ENCODE measurements around the gene DIO3. TPM values are rescaled to one million over a fixed set of nuclear protein-coding genes. Genes with fewer than 3 reads are reported as not detected.

DIO3 gene
- total RNA-seq, 1 experiment from 2014 or later, result 4.4 TPM

DNA sequence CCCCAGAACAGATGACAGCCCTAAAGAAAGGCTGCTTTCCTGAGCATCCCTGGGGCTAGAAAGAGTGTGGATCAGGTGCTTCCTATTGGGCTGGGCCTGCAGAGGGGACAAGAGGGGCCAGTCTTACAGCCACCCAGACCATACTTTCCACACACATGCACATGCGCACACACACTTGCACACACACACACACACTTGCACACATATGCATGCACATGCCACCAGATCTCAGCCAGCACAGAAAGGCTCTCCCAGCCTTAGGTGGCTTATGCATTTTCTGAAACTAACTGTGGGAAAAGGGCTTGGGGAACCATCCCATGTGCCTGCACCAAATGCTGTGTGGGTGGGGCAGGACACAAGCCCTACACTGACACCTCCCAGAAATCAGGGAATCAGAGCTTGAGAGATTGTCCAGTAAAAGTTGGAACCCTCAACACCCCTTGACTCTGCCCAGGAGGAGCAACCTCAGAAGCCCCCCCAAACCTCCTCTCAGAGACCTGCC is 2.5 kb upstream of the DIO3 start:
- BruUV-seq (replicated peaks), result no TSS peak
- no peaks in the 10 kb centered on the region for H3K9me3 ChIP-seq (ENCODE audit: control insufficient read depth, insufficient read depth, low read depth, low read length)
- peak overlapping the region in 1 of 2 experiments; percentile 67; a peak in 2 of 4 replicates for H3K4me3 ChIP-seq (ENCODE audit: low read depth in 2 of 2, low read length in 2 of 2)
- no peak for ATAC-seq
- CTCF ChIA-PET, result interaction anchor here (1.2 kb wide), 1 partner anchor 484 kb away, joined by 5 read pairs; no protein-coding TSS in a partner anchor
- H3K4me1 ChIP-seq (ENCODE audit: control insufficient read depth, insufficient read depth, low read length), result no peaks in the 10 kb centered on the region
- H3K27ac ChIP-seq (ENCODE audit: low read length), result no peak overlapping the region; the same call in 1 of the 2 replicates
- POLR2A ChIA-PET, result no interaction called here
- DNase-seq (ENCODE audit: low read depth, low spot score), result no peak
- intact Hi-C loops (cut with micrococcal nuclease; ENCODE audit: unreplicated experiment), result loop anchor here (10.0 kb wide), 2 partner anchors 74 to 324 kb away; no protein-coding TSS in a partner anchor
- TF ChIP-seq, protein P1, sequence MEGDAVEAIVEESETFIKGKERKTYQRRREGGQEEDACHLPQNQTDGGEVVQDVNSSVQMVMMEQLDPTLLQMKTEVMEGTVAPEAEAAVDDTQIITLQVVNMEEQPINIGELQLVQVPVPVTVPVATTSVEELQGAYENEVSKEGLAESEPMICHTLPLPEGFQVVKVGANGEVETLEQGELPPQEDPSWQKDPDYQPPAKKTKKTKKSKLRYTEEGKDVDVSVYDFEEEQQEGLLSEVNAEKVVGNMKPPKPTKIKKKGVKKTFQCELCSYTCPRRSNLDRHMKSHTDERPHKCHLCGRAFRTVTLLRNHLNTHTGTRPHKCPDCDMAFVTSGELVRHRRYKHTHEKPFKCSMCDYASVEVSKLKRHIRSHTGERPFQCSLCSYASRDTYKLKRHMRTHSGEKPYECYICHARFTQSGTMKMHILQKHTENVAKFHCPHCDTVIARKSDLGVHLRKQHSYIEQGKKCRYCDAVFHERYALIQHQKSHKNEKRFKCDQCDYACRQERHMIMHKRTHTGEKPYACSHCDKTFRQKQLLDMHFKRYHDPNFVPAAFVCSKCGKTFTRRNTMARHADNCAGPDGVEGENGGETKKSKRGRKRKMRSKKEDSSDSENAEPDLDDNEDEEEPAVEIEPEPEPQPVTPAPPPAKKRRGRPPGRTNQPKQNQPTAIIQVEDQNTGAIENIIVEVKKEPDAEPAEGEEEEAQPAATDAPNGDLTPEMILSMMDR (IDR thresholded peaks at IDR 0.05), result no peak
- TF ChIP-seq POLR2AphosphoS5 (IDR thresholded peaks at IDR 0.05; ENCODE audit: low read depth, low read length) (no peak), SIN3A (IDR thresholded peaks at IDR 0.05; ENCODE audit: borderline replicate concordance, insufficient read depth, low read depth, low read length) (no peak), TCF7L2 (IDR thresholded peaks at IDR 0.05; ENCODE audit: low read depth, low read length) (no peak)
- TF ChIP-seq, protein P2, sequence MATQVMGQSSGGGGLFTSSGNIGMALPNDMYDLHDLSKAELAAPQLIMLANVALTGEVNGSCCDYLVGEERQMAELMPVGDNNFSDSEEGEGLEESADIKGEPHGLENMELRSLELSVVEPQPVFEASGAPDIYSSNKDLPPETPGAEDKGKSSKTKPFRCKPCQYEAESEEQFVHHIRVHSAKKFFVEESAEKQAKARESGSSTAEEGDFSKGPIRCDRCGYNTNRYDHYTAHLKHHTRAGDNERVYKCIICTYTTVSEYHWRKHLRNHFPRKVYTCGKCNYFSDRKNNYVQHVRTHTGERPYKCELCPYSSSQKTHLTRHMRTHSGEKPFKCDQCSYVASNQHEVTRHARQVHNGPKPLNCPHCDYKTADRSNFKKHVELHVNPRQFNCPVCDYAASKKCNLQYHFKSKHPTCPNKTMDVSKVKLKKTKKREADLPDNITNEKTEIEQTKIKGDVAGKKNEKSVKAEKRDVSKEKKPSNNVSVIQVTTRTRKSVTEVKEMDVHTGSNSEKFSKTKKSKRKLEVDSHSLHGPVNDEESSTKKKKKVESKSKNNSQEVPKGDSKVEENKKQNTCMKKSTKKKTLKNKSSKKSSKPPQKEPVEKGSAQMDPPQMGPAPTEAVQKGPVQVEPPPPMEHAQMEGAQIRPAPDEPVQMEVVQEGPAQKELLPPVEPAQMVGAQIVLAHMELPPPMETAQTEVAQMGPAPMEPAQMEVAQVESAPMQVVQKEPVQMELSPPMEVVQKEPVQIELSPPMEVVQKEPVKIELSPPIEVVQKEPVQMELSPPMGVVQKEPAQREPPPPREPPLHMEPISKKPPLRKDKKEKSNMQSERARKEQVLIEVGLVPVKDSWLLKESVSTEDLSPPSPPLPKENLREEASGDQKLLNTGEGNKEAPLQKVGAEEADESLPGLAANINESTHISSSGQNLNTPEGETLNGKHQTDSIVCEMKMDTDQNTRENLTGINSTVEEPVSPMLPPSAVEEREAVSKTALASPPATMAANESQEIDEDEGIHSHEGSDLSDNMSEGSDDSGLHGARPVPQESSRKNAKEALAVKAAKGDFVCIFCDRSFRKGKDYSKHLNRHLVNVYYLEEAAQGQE (IDR thresholded peaks at IDR 0.05; ENCODE audit: insufficient read depth in 1 of 2, low read depth in 2 of 2, low read length in 1 of 2), result no peak
- H3K27me3 ChIP-seq (ENCODE audit: control insufficient read depth, insufficient read depth, low read length), result no peaks in the 10 kb centered on the region
- H3K36me3 ChIP-seq (ENCODE audit: control insufficient read depth, insufficient read depth, low read length), result no peaks in the 10 kb centered on the region
- in situ Hi-C loops (cut with HindIII; ENCODE audit: low pct_unique_long_range_greater_than_20kb, low sequenced_read_pairs), result no loop called here

DNA sequence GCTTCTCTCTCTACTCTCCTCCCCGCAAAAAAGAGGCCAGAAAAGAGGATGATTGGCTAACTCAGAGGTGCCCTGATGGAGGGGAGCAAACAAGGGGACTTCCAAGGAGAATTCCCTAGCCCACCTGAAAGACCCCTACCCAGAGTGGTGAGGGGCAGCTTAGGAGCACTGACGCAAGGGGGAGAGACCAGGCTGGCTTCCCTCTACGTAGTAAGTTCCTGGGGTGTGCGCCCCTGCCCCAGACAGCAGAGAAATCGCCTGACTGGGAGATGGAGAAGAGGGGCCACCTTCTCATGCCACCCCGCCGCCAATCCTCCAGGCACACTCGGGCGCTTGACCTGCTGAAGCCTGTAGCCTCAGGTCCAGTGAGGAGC is 2.1 kb upstream of the DIO3 start:
- H3K4me1 ChIP-seq (ENCODE audit: control insufficient read depth, insufficient read depth, low read length), result no peaks in the 10 kb centered on the region
- peak overlapping the region; percentile 47 to 67 for H3K4me3 ChIP-seq (ENCODE audit: low read depth in 2 of 2, low read length in 2 of 2)
- CTCF ChIA-PET, result interaction anchor here (0.6 to 1.2 kb wide), 2 partner anchors 485 to 1172 kb away, joined by 3 to 5 read pairs; no protein-coding TSS in a partner anchor
- no peaks in the 10 kb centered on the region for H3K27me3 ChIP-seq (ENCODE audit: control insufficient read depth, insufficient read depth, low read length)
- no peaks in the 10 kb centered on the region for H3K36me3 ChIP-seq (ENCODE audit: control insufficient read depth, insufficient read depth, low read length)
- BruUV-seq (replicated peaks), result no TSS peak
- DNase-seq (ENCODE audit: low read depth, low spot score) (no peak), ATAC-seq (no peak; the same call in 1 of the 2 replicates)
- TF ChIP-seq, protein P1 (IDR thresholded peaks at IDR 0.05), result no peak
- no peak for TF ChIP-seq SIN3A (IDR thresholded peaks at IDR 0.05; ENCODE audit: borderline replicate concordance, insufficient read depth, low read depth, low read length)
- TF ChIP-seq POLR2AphosphoS5 (IDR thresholded peaks at IDR 0.05; ENCODE audit: low read depth, low read length), result no peak
- TF ChIP-seq, protein P2 (IDR thresholded peaks at IDR 0.05; ENCODE audit: insufficient read depth in 1 of 2, low read depth in 2 of 2, low read length in 1 of 2), result no peak
- TF ChIP-seq TCF7L2 (IDR thresholded peaks at IDR 0.05; ENCODE audit: low read depth, low read length), result no peak
- in situ Hi-C loops (cut with HindIII; ENCODE audit: low pct_unique_long_range_greater_than_20kb, low sequenced_read_pairs), result no loop called here
- H3K27ac ChIP-seq (ENCODE audit: low read length), result peak overlapping the region; percentile 59; the same call in 1 of the 2 replicates
- H3K9me3 ChIP-seq (ENCODE audit: control insufficient read depth, insufficient read depth, low read depth, low read length), result no peaks in the 10 kb centered on the region
- intact Hi-C loops (cut with micrococcal nuclease; ENCODE audit: unreplicated experiment), result loop anchor here (10.0 kb wide), 2 partner anchors 74 to 324 kb away; no protein-coding TSS in a partner anchor
- POLR2A ChIA-PET, result no interaction called here
